Glutamatergic neuron (in vitro differentiated cells): ENCODE measurements around the gene CELF4. TPM values are rescaled to one million over a fixed set of nuclear protein-coding genes. Genes with fewer than 3 reads are reported as not detected.

Experiments used
- DNase-seq: peaks from one replicate; pipeline ENCODE4 v3.0.0; 2022
- H3K27ac Mint-ChIP-seq: one replicate; pipeline ENCODE4 v1.8.0; 2020; ENCODE audit warnings: mild to moderate bottlenecking, mixed read lengths, inconsistent platforms; ENCODE audit not compliant: unreplicated experiment
- H3K27me3 Mint-ChIP-seq: one replicate; pipeline ENCODE4 v1.8.0; 2020; ENCODE audit warnings: mild to moderate bottlenecking, moderate library complexity, mixed read lengths, inconsistent platforms; ENCODE audit not compliant: unreplicated experiment
- H3K36me3 Mint-ChIP-seq: one replicate; pipeline ENCODE4 v1.8.0; 2020; ENCODE audit warnings: mild to moderate bottlenecking, mixed read lengths, inconsistent platforms; ENCODE audit not compliant: unreplicated experiment
- H3K4me1 Mint-ChIP-seq: one replicate; pipeline ENCODE4 v1.8.0; 2020; ENCODE audit warnings: mild to moderate bottlenecking, low read depth, mixed read lengths, inconsistent platforms; ENCODE audit not compliant: unreplicated experiment
- H3K4me3 Mint-ChIP-seq: one replicate; pipeline ENCODE4 v1.8.0; 2020; ENCODE audit warnings: mild to moderate bottlenecking, mixed read lengths, inconsistent platforms; ENCODE audit not compliant: unreplicated experiment
- H3K9me3 Mint-ChIP-seq: one replicate; pipeline ENCODE4 v1.8.0; 2020; ENCODE audit warnings: mild to moderate bottlenecking, moderate library complexity, mixed read lengths, inconsistent platforms; ENCODE audit not compliant: unreplicated experiment
- CTCF ChIP-seq: fragments of 200-600 bp; sonication (generic); IDR thresholded peaks from one replicate; pipeline ENCODE4 v1.5.0; 2021; ENCODE audit not compliant: partially characterized antibody, unreplicated experiment
- total RNA-seq: library from RNA; stranded (reverse); fragmentation: NEBNext Ultra II Directional; extraction: Animal tissue kit (Norgen Biotek cat#: 25700); gene quantifications from one replicate; pipeline ENCODE4 v1.2.1, GENCODE V29; 2021; ENCODE audit not compliant: unreplicated experiment

Gene CELF4
- total RNA-seq, 1 donor from 2014 or later = 38.4 TPM

DNA sequence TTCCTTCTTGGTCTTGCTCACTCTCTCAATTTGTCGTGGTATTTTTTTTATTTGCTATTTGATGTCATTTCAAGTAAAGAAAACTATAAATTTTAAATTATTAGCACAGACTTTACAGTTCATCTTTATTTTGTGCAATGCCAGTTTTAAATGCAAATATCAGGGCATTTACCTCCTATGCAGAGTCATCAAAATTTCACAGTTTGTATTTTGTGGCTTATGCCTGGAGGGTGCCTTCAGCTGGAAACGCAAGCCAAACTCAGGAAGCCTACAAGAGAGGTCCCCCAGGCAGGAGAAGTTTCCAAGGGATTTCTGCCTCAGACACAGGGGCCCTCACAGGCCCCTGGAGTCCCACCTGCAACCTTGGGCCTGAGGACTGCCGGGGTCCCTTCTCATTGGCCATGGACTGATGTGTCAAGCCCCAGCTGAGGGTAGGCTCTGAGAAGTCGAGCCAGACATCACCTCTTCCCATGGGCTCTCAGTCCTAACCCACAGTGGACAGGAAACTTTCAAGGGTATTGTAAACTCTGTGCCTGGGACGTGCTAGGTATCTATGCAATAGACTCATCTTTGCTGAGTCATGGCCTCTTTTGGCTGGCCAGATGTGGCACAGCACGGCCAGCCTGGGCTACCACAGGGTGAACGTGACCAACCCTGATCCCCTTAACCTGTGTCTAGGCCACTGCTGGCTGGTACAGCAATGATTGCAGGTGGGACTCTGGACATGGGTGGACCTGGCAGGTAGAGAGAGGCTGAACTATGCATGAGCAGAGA is 236.5 kb downstream of the CELF4 start:
- Mint-ChIP-seq H3K4me3 (no peak overlapping the region), H3K27me3 (peaks cover 15% of the 10 kb centered on the region), H3K27ac (no peak overlapping the region)

DNA sequence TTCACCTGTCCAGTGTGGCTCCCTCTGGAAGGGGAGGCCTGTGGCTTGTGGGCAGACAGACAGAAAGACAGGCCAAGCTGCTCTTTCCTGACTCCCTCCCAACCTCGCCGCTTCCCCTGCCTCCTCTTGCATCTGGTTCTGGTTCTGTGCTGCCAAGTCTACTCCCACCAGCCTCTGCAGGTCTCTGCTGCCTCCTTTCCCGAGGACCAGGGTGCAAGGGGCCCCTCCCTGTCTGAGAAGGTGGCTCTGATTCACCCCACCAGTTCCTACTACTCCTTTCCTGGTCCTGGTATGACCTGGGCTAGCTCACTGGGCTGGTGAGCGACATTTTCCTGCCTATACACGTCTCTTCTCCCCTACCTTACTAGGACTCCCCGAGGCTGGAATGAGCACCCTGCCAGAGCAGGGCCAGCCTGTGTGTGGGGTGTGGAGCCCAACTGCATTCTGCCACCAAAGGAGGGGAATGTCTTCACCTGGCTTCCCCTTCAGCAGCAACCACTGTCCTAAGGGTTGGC is 238.5 kb downstream of the CELF4 start:
- peaks cover 15% of the 10 kb centered on the region for H3K27me3 Mint-ChIP-seq
- H3K27ac Mint-ChIP-seq = no peak overlapping the region

More for the DNA sequence above, 236.5 kb downstream of the CELF4 start:
- no peak for DNase-seq
- Mint-ChIP-seq H3K9me3 (peaks cover 15% of the 10 kb centered on the region), H3K36me3 (no peaks in the 10 kb centered on the region), H3K4me1 (peaks cover 9% of the 10 kb centered on the region)
- TF ChIP-seq CTCF = no peak

DNA sequence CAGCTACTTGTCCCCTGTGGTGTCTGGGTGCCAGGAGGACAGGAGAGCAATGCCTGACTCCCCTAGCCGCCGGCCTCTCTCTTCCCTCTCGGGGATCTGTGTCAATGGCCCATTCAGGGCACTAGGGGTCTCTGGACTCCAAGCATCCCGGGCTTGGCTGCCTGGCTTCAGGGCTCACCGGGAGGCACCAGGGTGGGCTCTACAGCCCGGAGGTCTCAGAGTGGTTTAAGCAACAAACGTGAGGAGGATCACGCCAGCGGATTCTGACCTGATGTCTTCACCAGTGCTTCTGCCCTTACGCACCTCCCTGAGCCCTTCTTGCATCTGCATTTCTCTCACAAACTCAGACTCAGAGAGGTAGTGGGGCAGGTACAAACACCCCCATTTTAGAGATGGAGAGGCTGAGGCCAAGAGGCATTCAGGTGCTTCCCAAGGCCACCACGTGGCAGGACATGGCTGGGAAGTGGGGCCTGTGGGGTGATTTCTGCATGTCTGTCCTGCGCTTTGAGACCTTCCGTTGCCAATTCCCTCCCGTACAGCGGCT is 243.0 kb downstream of the CELF4 start:
- Mint-ChIP-seq H3K36me3 (no peaks in the 10 kb centered on the region), H3K27ac (no peak overlapping the region), H3K4me3 (no peak overlapping the region), H3K27me3 (peaks cover 11% of the 10 kb centered on the region), H3K9me3 (peaks cover 6% of the 10 kb centered on the region), H3K4me1 (no peaks in the 10 kb centered on the region)
- peak; percentile 80 for DNase-seq
- TF ChIP-seq CTCF = peak; percentile 92

More for the DNA sequence above, 238.5 kb downstream of the CELF4 start:
- Mint-ChIP-seq H3K36me3 (no peaks in the 10 kb centered on the region), H3K4me1 (peaks cover 6% of the 10 kb centered on the region), H3K4me3 (no peak overlapping the region), H3K9me3 (peaks cover 14% of the 10 kb centered on the region)
- DNase-seq = no peak
- no peak for TF ChIP-seq CTCF

DNA sequence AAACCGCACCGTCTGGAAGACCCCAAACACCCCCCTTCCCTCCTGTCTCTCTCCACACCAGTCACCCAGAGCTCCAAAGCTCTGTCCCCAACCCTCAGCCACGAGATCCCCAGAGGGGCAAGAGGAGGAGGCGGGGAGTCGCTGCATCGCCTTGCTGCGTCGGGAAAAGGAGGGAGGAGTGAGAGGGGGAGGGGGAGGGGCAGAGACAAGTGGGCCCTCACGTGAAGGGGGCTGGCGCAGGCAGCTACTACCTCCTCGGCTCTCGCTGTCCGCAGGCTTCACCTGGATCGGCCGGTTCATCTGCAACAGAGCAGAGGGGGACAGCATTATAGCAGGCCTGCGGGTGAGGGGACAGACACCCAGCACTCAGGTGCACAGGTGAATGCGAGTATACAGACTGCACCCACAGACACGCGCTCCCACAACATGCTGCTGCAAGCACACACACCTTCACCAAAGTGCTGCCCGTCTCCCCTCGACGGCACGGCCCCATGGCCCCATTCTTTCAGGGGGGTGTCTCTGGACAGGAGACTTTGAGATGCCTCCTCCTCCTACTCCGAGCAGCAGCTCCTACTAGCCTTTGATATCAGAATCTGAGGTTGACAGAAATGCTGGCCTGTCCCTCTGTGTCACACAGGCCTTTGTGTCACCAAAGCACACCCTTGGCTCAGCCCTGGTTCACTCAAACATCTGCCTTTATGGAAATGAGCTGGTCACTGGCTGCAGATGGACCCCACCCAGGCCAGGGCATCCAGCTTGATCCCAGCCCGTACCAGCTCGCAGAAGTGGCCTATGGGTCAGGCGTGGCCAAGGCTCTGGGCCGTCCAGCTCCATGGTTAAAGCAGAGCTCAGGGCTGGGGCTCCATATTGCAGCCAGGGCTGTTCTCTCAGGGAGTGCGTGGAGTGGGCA is 243.8 kb downstream of the CELF4 start:
- peaks cover 6% of the 10 kb centered on the region for H3K9me3 Mint-ChIP-seq
- no peaks in the 10 kb centered on the region for H3K36me3 Mint-ChIP-seq
- peaks cover 9% of the 10 kb centered on the region for H3K27me3 Mint-ChIP-seq
- H3K4me1 Mint-ChIP-seq = no peaks in the 10 kb centered on the region
- peak overlapping the region; percentile 38 for H3K27ac Mint-ChIP-seq
- DNase-seq = no peak
- no peak for TF ChIP-seq CTCF
- no peak overlapping the region for H3K4me3 Mint-ChIP-seq
